ENCODE data around the gene KHDRBS1.

GRCh38 chr1:32035119-32035518 lies 21.5 kb downstream of the KHDRBS1 start:
- TF ChIP-seq EZH2 (IDR thresholded peaks at IDR 0.05; ENCODE audit: insufficient read depth, low read length) (no peak), CTCF (IDR thresholded peaks at IDR 0.05; ENCODE audit: insufficient read depth, low read depth, low read length) (no peak)
